ENCODE results near the gene PLA2G4E.

DNA sequence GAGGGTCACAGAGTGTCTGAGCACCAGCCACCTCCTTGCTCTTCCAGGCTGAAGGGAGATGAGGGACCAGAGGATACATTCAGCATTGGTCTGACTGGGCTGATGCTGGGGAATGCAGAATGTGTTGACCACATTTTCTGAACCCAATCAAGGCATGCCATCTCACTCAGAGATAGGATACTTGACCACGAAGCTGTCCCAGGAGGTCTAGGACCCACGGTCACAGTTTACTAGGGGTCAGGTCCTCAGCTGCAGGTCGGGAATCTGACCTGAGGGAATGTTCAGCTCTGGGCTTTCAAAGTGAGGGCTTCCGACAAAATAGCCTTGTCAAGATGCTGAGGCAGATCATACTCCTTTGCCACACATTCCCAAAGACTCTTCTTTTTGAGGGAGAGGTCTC lies 19.6 kb downstream of the PLA2G4E start:
- TF ChIP-seq, protein P1, sequence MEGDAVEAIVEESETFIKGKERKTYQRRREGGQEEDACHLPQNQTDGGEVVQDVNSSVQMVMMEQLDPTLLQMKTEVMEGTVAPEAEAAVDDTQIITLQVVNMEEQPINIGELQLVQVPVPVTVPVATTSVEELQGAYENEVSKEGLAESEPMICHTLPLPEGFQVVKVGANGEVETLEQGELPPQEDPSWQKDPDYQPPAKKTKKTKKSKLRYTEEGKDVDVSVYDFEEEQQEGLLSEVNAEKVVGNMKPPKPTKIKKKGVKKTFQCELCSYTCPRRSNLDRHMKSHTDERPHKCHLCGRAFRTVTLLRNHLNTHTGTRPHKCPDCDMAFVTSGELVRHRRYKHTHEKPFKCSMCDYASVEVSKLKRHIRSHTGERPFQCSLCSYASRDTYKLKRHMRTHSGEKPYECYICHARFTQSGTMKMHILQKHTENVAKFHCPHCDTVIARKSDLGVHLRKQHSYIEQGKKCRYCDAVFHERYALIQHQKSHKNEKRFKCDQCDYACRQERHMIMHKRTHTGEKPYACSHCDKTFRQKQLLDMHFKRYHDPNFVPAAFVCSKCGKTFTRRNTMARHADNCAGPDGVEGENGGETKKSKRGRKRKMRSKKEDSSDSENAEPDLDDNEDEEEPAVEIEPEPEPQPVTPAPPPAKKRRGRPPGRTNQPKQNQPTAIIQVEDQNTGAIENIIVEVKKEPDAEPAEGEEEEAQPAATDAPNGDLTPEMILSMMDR (IDR thresholded peaks at IDR 0.05) = no peak
- TF ChIP-seq RNF2 (IDR thresholded peaks at IDR 0.05; ENCODE audit: borderline replicate concordance, low read depth) = no peak
- no peak for TF ChIP-seq CEBPB (IDR thresholded peaks at IDR 0.05)
- TF ChIP-seq BCL3 (IDR thresholded peaks at IDR 0.05) = no peak
- TF ChIP-seq POLR2A (IDR thresholded peaks at IDR 0.05; ENCODE audit: low read length) = no peak
- TF ChIP-seq JUN (IDR thresholded peaks at IDR 0.05) = no peak
- no peak for TF ChIP-seq SREBF2 (IDR thresholded peaks at IDR 0.05)
